22Rv1 (cell line): ENCODE results near the gene KCNJ6.

Experiments used
- H3K27ac ChIP-seq: fragments of 450-650 bp; 2 replicates; pipeline ENCODE4 v1.5.1; 2017
- ZFX ChIP-seq: fragments of 450-650 bp; IDR thresholded peaks from 2 replicates; pipeline ENCODE4 v1.6.1; 2017; ENCODE audit warnings: antibody characterized with exemption, borderline replicate concordance
- TF ChIP-seq, protein P1 (sequence below): fragments of 450-650 bp; IDR thresholded peaks from 2 replicates; pipeline ENCODE4 v1.5.1; 2017; ENCODE audit warnings: mild to moderate bottlenecking

Gene KCNJ6

DNA sequence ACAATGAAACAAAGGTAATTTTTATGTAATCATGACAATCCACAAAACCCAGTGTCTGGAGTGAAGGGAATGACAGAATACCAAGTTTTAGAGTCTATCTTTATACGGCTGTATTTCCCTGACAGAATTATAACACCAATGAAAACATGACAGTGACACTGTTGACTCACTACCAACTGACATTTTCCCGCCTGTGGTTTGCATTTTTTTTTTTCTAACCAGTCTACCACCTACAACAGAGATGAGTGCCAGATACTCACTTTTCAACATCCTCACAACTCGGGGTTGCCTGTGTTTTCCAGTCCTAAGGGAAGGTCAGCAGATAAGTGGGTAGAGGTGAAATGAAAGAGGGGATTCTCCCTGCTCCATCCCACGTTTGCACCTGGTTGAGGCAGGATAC is 118.9 kb downstream of the KCNJ6 start:
- H3K27ac ChIP-seq = no peak overlapping the region
- no peak for TF ChIP-seq ZFX
- TF ChIP-seq, protein P1, sequence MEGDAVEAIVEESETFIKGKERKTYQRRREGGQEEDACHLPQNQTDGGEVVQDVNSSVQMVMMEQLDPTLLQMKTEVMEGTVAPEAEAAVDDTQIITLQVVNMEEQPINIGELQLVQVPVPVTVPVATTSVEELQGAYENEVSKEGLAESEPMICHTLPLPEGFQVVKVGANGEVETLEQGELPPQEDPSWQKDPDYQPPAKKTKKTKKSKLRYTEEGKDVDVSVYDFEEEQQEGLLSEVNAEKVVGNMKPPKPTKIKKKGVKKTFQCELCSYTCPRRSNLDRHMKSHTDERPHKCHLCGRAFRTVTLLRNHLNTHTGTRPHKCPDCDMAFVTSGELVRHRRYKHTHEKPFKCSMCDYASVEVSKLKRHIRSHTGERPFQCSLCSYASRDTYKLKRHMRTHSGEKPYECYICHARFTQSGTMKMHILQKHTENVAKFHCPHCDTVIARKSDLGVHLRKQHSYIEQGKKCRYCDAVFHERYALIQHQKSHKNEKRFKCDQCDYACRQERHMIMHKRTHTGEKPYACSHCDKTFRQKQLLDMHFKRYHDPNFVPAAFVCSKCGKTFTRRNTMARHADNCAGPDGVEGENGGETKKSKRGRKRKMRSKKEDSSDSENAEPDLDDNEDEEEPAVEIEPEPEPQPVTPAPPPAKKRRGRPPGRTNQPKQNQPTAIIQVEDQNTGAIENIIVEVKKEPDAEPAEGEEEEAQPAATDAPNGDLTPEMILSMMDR = no peak

DNA sequence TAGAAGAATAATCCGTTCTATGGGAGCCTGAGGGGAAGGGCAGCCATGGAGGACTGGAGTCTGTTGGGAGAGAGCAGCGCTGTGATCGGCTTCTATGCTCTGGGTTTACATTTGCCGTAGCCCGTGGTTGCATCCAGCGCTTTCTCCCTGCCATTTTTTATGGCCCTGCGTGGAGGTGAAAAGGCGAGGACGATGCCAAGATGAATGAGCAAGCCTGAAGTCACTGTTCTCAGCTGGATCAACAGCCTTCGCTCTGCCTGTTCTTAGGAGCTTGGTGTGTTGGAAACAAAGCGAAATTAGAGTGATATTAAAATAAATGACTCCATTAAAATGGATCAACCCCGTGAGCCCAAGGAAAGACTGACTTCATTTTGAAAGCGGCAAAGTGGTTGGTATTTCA is 120.2 kb downstream of the KCNJ6 start:
- no peak for TF ChIP-seq ZFX
- TF ChIP-seq, protein P1 = no peak
- no peak overlapping the region for H3K27ac ChIP-seq

DNA sequence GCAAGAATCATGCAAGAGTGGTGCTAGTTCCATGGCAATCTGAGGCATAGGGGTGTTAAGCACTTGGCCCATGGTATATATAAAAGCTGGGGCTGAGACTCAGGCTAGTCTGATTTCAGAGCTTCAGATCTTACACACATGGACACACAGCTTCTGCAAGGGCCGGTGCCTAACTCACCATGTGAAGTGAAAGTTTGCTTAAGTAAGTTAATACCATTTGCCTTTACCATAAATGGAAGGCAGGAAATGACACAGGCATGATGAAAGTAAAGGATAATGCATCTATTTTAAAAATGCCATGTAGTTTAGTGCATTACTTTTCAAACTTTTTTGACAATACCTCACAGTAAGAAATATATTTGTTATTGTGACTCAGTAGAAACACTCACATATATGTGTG is 122.6 kb downstream of the KCNJ6 start:
- no peak overlapping the region for H3K27ac ChIP-seq
- TF ChIP-seq, protein P1 = no peak
- TF ChIP-seq ZFX = no peak

DNA sequence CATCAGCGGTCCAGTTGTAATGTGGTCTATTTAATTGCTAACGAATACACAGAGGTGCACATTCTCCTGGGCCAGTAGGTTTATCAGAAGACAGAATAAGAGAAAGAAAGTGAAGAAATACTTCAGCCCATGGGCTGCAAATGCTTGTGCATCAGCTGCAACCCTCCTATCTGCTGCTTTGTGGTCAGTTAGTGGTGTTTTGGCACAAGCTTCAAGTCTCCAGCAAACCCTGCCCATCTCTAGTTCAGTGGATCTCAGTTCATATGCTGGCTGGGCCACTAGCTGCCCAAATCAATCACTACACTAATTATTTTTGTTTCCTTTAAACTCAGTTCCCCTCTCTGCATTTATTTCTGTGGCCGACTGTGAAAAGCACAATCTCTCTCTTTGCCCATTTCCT is 124.2 kb downstream of the KCNJ6 start:
- H3K27ac ChIP-seq = no peak overlapping the region
- TF ChIP-seq, protein P1 = no peak
- TF ChIP-seq ZFX = no peak

DNA sequence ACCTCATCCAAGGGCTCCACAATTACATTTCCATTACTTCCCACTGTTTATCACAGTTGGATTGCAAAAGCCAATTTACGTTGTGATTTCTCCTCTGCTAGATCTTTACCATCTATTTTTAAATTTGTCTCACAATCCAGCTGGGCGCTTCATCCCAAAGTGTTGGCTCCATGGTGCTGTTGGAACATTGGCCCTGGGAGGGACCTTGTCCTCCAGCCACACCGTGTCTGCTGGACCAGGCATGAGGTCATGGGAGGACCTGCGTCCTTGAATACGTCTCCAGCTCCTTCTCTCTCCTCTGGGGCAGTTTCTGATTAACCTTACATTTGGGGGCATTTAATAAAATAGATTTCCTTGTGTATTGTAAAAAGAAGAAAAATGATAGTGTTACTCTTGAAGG is 125.4 kb downstream of the KCNJ6 start:
- TF ChIP-seq, protein P1 = no peak
- TF ChIP-seq ZFX = no peak
- no peak overlapping the region for H3K27ac ChIP-seq

DNA sequence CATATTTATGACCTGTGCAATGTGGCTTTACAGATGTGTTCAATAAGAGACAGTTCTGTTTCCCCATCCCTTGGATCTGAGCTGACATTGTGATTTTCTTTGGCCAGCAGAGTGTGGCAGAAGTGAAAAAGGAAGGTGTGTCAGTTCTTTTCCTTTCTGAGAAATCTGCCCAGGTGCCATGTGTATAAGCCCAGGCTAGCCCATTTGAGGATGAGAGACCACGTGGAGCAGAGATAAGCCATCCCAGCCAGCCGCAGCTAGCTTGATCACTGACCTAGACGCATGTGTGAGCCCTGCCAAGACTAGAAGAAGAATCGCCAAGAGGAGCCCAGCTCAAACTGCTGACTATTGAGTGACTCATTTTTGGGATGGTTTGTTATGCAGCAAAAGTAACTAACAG is 127.8 kb downstream of the KCNJ6 start:
- TF ChIP-seq, protein P1 = no peak
- no peak for TF ChIP-seq ZFX
- no peak overlapping the region for H3K27ac ChIP-seq

DNA sequence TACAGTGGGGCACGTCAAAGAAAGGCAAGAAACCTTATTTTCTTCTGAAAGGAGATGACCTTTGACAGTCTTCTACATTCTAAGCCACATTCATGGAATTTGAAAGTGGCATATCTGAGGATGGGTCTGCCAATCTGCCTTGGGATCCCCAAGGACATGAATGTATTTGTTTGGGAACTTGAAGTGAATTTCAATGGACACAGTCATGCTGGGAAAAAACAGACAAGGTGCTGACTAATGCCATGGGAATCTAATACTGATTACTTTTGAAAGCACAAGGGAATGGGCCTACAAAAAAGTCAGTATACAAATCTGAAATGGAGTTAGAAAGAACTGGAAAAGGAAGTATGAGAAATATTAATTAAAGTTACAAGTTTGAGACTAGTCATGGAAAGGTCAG is 128.8 kb downstream of the KCNJ6 start:
- no peak overlapping the region for H3K27ac ChIP-seq

More for the DNA sequence above, 128.8 kb downstream of the KCNJ6 start:
- TF ChIP-seq ZFX = no peak
- TF ChIP-seq, protein P1 = no peak
